ENCODE measurements around the gene TSPAN3.

Gene TSPAN3

GRCh38 chr15:77070495-77071304 is at the start of gene TSPAN3:
TSPAN3 (minus strand) TSS chr15:77071109; CDS start chr15:77070954, 155 bp downstream.
- peak; percentile 71 for DNase-seq (ENCODE audit: low spot score)

- no peak for DNase-seq (ENCODE audit: low spot score)
These were observed 49.7 kb upstream of the TSPAN3 start for GRCh38 chr15:77120576-77120975.

- DNase-seq (ENCODE audit: low spot score), result no peak
These were observed 48.5 kb upstream of the TSPAN3 start for GRCh38 chr15:77119446-77119845.

GRCh38 chr15:77118882-77119321 is 48.0 kb upstream of the TSPAN3 start:
- DNase-seq (ENCODE audit: low spot score), result peak; percentile 58

- DNase-seq (ENCODE audit: low spot score), result no peak
These were observed 44.3 kb upstream of the TSPAN3 start for GRCh38 chr15:77115179-77115578.

GRCh38 chr15:77112838-77113504 is 42.1 kb upstream of the TSPAN3 start:
- DNase-seq (ENCODE audit: low spot score), result no peak

- DNase-seq (ENCODE audit: low spot score), result no peak
These were observed 40.9 kb upstream of the TSPAN3 start for GRCh38 chr15:77111789-77112188.

- peak; percentile 45 for DNase-seq (ENCODE audit: low spot score)
These were observed 36.8 kb upstream of the TSPAN3 start for GRCh38 chr15:77107531-77108355.

GRCh38 chr15:77107068-77107467 is 36.2 kb upstream of the TSPAN3 start:
- DNase-seq (ENCODE audit: low spot score), result no peak

- DNase-seq (ENCODE audit: low spot score), result no peak
These were observed 33.2 kb upstream of the TSPAN3 start for GRCh38 chr15:77104155-77104554.

- no peak for DNase-seq (ENCODE audit: low spot score)
These were observed 29.0 kb upstream of the TSPAN3 start for GRCh38 chr15:77099741-77100463.

- no peak for DNase-seq (ENCODE audit: low spot score)
These were observed 27.7 kb upstream of the TSPAN3 start for GRCh38 chr15:77098572-77098971.

- DNase-seq (ENCODE audit: low spot score), result no peak
These were observed 27.0 kb upstream of the TSPAN3 start for GRCh38 chr15:77097921-77098320.

- DNase-seq (ENCODE audit: low spot score), result no peak
These were observed 26.4 kb upstream of the TSPAN3 start for GRCh38 chr15:77097248-77097721.

GRCh38 chr15:77096541-77096940 is 25.6 kb upstream of the TSPAN3 start:
- no peak for DNase-seq (ENCODE audit: low spot score)

GRCh38 chr15:77096138-77096537 is 25.2 kb upstream of the TSPAN3 start:
- no peak for DNase-seq (ENCODE audit: low spot score)

- DNase-seq (ENCODE audit: low spot score), result no peak
These were observed 23.6 kb upstream of the TSPAN3 start for GRCh38 chr15:77094397-77095030.

GRCh38 chr15:77093436-77093835 is 22.5 kb upstream of the TSPAN3 start:
- no peak for DNase-seq (ENCODE audit: low spot score)

- DNase-seq (ENCODE audit: low spot score), result no peak
These were observed 20.2 kb upstream of the TSPAN3 start for GRCh38 chr15:77091097-77091496.

- DNase-seq (ENCODE audit: low spot score), result no peak
These were observed 16.3 kb upstream of the TSPAN3 start for GRCh38 chr15:77087213-77087612.

GRCh38 chr15:77085297-77085696 is 14.4 kb upstream of the TSPAN3 start:
- no peak for DNase-seq (ENCODE audit: low spot score)
